NT2/D1 (cell line): Measurements from ENCODE around the gene DRP2.

Source experiments
- SUZ12 ChIP-seq: IDR thresholded peaks from 2 replicates; pipeline ENCODE4 v1.6.1; 2011; ENCODE audit not compliant: insufficient read length, insufficient read depth; ENCODE audit errors: extremely low read depth
- YY1 ChIP-seq: IDR thresholded peaks from 2 replicates; pipeline ENCODE4 v1.6.1; 2011; ENCODE audit not compliant: insufficient read length, insufficient read depth

GRCh38 chrX:101219864-101220346, 319 bp downstream of the DRP2 start:
- TF ChIP-seq YY1, result no peak
- TF ChIP-seq SUZ12, result no peak
